HG02610 (cell line): ENCODE measurements around the gene NPLOC4.

ENCODE experiments used
- ATAC-seq: cut with Tn5 transposase; IDR thresholded peaks from one replicate; pipeline ENCODE4 v1.9.1; 2021; ENCODE audit warnings: mild to moderate bottlenecking, moderate library complexity; ENCODE audit not compliant: unreplicated experiment

Gene NPLOC4

GRCh38 chr17:81664051-81664470 is 27.1 kb upstream of the NPLOC4 start:
- no peak for ATAC-seq

- no peak for ATAC-seq
Observed at GRCh38 chr17:81662002-81662401, 25.1 kb upstream of the NPLOC4 start.

- no peak for ATAC-seq
Observed at GRCh38 chr17:81660441-81660840, 23.5 kb upstream of the NPLOC4 start.

- no peak for ATAC-seq
Observed at GRCh38 chr17:81659038-81659437, 22.1 kb upstream of the NPLOC4 start.

- no peak for ATAC-seq
Observed at GRCh38 chr17:81656835-81657234, 19.9 kb upstream of the NPLOC4 start.

- no peak for ATAC-seq
Observed at GRCh38 chr17:81656118-81656743, 19.3 kb upstream of the NPLOC4 start, which contains the start of gene PDE6G. Gene PDE6G, minus strand, starts transcription at chr17:81656542. Its CDS starts 3,237 bp downstream, at chr17:81653305.

GRCh38 chr17:81655378-81656117 is 18.6 kb upstream of the NPLOC4 start:
- ATAC-seq, result no peak

GRCh38 chr17:81652906-81653771 is 16.2 kb upstream of the NPLOC4 start:
- ATAC-seq, result no peak

GRCh38 chr17:81651692-81652091 is 14.8 kb upstream of the NPLOC4 start:
- no peak for ATAC-seq

- no peak for ATAC-seq
Observed at GRCh38 chr17:81650951-81651350, 14.0 kb upstream of the NPLOC4 start.

GRCh38 chr17:81648707-81649085 is 11.8 kb upstream of the NPLOC4 start:
- ATAC-seq, result no peak

GRCh38 chr17:81648013-81648706 is 11.2 kb upstream of the NPLOC4 start:
- ATAC-seq, result no peak

- no peak for ATAC-seq
Observed at GRCh38 chr17:81647640-81648012, 10.7 kb upstream of the NPLOC4 start.

GRCh38 chr17:81646869-81647600 is 10.1 kb upstream of the NPLOC4 start:
- no peak for ATAC-seq

- no peak for ATAC-seq
Observed at GRCh38 chr17:81644976-81645952, 8.4 kb upstream of the NPLOC4 start.

- ATAC-seq, result no peak
Observed at GRCh38 chr17:81644496-81644895, 7.6 kb upstream of the NPLOC4 start.

GRCh38 chr17:81641825-81642489 is 5.0 kb upstream of the NPLOC4 start:
- ATAC-seq, result no peak

- ATAC-seq, result no peak
Observed at GRCh38 chr17:81640011-81640410, 3.1 kb upstream of the NPLOC4 start.

GRCh38 chr17:81638683-81639082 is 1.8 kb upstream of the NPLOC4 start:
- no peak for ATAC-seq
